KMS-11 (cell line): Measurements from ENCODE around the gene TAP1.
"Not testable (repeated sequence)": the region's sequence is repeated elsewhere in the genome, so short reads cannot be mapped to it uniquely, and the experiment has no call there.

Experiments used
- H2AFZ ChIP-seq: fragments of 200-600 bp; sonication (generic); 2 replicates; pipeline ENCODE4 v1.6.1; 2016; ENCODE audit warnings: antibody characterized with exemption, mixed run types, low read depth
- H3K27ac ChIP-seq: fragments of 200-600 bp; sonication (generic); 2 replicates; pipeline ENCODE4 v1.6.1; 2016; ENCODE audit warnings: mild to moderate bottlenecking, mixed run types
- H3K27me3 ChIP-seq: fragments of 200-600 bp; sonication (generic); 2 replicates; pipeline ENCODE4 v1.6.1; 2017; ENCODE audit warnings: mild to moderate bottlenecking, low read depth, mixed run types, moderate library complexity; ENCODE audit not compliant: insufficient read depth
- H3K36me3 ChIP-seq: fragments of 200-600 bp; sonication (generic); 2 replicates; pipeline ENCODE4 v1.6.1; 2017; ENCODE audit warnings: mild to moderate bottlenecking, mixed run types; ENCODE audit not compliant: insufficient read depth
- H3K4me1 ChIP-seq: fragments of 200-600 bp; sonication (generic); 2 replicates; pipeline ENCODE4 v1.6.1; 2016; ENCODE audit warnings: mild to moderate bottlenecking, low read depth, mixed run types; ENCODE audit not compliant: poor library complexity, severe bottlenecking
- H3K4me2 ChIP-seq: fragments of 200-600 bp; sonication (generic); 2 replicates; pipeline ENCODE4 v1.7.0; 2016; ENCODE audit warnings: mild to moderate bottlenecking, mixed run types
- H3K4me3 ChIP-seq: fragments of 200-600 bp; sonication (generic); IDR thresholded peaks from 2 replicates; pipeline ENCODE4 v1.6.1; 2017; ENCODE audit warnings: low read depth, low read length, mixed read lengths; ENCODE audit not compliant: insufficient read depth
- H3K79me2 ChIP-seq: fragments of 200-600 bp; sonication (generic); 2 replicates; pipeline ENCODE4 v1.6.1; 2016; ENCODE audit warnings: low read depth, mixed run types; ENCODE audit not compliant: insufficient read depth
- H3K9ac ChIP-seq: fragments of 200-600 bp; sonication (generic); 2 replicates; pipeline ENCODE4 v1.6.1; 2016; ENCODE audit warnings: mild to moderate bottlenecking, mixed run types
- H4K20me1 ChIP-seq: fragments of 200-600 bp; sonication (generic); 2 replicates; pipeline ENCODE4 v1.6.1; 2016; ENCODE audit warnings: mild to moderate bottlenecking, mixed run types; ENCODE audit not compliant: insufficient read depth
- TF ChIP-seq, protein P1 (sequence below): fragments of 200-600 bp; sonication (generic); conservative IDR thresholded peaks from 2 replicates; pipeline ENCODE4 v1.6.1; 2017; ENCODE audit warnings: low read depth, mild to moderate bottlenecking, antibody characterized with exemption, low read length, moderate library complexity, mixed read lengths

TAP1 gene

DNA sequence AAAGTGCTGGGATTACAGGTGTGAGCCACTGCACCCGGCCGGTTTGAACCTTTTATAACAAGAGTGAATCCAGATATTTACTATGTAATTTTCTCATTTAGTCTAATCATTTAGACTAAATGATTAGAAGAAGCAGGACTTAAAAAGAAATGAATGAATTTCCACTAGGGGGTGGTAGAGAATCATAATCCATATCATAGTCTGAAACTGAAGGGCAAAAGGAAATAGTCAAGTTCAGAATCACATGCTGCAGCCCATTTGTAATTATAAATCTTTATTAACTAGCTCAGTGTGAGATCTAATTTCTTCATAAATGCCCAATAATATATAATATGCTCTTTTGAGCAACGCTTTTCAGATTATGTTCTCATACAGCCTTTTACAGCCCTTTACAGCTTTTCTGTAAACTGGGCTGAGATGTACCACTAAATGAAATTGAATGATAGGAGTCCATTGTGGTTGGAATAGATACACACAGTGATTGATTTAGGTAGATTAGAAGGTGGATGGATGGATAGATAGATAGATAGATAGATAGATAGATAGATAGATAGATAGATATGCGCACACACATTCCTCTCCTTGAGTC is 32.3 kb upstream of the TAP1 start:
- no peak overlapping the region for H3K4me3 ChIP-seq
- no peaks in the 10 kb centered on the region for H3K79me2 ChIP-seq
- no peak overlapping the region for H2AFZ ChIP-seq
- no peaks in the 10 kb centered on the region for H4K20me1 ChIP-seq
- H3K4me1 ChIP-seq = no peaks in the 10 kb centered on the region
- no peak overlapping the region for H3K4me2 ChIP-seq
- no peak overlapping the region for H3K9ac ChIP-seq
- TF ChIP-seq, protein P1, sequence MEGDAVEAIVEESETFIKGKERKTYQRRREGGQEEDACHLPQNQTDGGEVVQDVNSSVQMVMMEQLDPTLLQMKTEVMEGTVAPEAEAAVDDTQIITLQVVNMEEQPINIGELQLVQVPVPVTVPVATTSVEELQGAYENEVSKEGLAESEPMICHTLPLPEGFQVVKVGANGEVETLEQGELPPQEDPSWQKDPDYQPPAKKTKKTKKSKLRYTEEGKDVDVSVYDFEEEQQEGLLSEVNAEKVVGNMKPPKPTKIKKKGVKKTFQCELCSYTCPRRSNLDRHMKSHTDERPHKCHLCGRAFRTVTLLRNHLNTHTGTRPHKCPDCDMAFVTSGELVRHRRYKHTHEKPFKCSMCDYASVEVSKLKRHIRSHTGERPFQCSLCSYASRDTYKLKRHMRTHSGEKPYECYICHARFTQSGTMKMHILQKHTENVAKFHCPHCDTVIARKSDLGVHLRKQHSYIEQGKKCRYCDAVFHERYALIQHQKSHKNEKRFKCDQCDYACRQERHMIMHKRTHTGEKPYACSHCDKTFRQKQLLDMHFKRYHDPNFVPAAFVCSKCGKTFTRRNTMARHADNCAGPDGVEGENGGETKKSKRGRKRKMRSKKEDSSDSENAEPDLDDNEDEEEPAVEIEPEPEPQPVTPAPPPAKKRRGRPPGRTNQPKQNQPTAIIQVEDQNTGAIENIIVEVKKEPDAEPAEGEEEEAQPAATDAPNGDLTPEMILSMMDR = peak; percentile 72
- no peaks in the 10 kb centered on the region for H3K27me3 ChIP-seq
- H3K36me3 ChIP-seq = no peaks in the 10 kb centered on the region
- H3K27ac ChIP-seq = no peak overlapping the region

DNA sequence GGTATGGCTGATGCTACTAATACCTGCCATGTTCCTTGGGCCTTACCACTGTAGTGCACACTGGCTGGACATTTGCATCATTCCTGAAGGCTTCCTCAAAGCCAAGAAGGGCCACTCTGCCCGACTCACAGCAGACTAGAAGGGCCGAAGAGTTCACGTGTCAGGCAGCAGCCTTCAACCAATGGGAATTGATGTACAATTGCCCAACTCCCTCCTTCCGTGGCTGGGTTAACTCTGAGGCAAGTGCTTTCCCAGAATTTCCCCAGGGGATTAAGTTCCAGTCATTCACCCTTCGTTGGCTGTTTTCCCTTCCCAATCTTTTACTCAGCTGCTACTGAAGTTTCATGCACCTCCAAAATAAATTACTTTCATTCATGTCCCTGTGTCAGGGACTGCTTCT is 30.3 kb upstream of the TAP1 start:
- Histone ChIP-seq H3K4me3 (no peak overlapping the region), H4K20me1 (no peaks in the 10 kb centered on the region), H3K9ac (no peak overlapping the region), H2AFZ (no peak overlapping the region), H3K27ac (no peak overlapping the region), H3K4me1 (no peaks in the 10 kb centered on the region), H3K79me2 (no peaks in the 10 kb centered on the region), H3K4me2 (no peak overlapping the region), H3K27me3 (no peaks in the 10 kb centered on the region), H3K36me3 (no peaks in the 10 kb centered on the region)
- TF ChIP-seq, protein P1 = no peak

DNA sequence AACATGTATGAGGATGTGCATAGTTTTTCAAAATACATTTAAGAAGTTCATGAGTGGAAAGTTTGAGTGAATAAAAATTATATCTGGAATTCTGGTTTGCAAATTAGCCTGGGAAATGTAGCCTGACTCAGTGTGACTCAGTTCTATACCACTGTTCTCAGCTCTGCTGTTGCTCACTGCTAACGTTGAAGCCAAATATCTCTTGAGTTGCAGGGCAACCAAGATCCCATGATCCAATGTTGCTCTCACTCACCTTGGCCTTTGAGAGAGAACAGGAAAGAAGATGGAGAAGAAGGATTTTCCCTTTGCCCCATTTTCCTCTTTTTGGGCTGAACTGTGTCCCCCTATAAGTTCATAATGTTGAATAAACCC is 29.4 kb upstream of the TAP1 start:
- no peaks in the 10 kb centered on the region for H3K79me2 ChIP-seq
- no peaks in the 10 kb centered on the region for H3K36me3 ChIP-seq
- TF ChIP-seq, protein P1 = no peak
- no peak overlapping the region for H3K4me3 ChIP-seq
- no peak overlapping the region for H3K27ac ChIP-seq
- no peak overlapping the region for H2AFZ ChIP-seq
- H3K9ac ChIP-seq = no peak overlapping the region
- no peak overlapping the region for H3K4me2 ChIP-seq
- H4K20me1 ChIP-seq = no peaks in the 10 kb centered on the region
- H3K27me3 ChIP-seq = no peaks in the 10 kb centered on the region
- H3K4me1 ChIP-seq = no peaks in the 10 kb centered on the region

DNA sequence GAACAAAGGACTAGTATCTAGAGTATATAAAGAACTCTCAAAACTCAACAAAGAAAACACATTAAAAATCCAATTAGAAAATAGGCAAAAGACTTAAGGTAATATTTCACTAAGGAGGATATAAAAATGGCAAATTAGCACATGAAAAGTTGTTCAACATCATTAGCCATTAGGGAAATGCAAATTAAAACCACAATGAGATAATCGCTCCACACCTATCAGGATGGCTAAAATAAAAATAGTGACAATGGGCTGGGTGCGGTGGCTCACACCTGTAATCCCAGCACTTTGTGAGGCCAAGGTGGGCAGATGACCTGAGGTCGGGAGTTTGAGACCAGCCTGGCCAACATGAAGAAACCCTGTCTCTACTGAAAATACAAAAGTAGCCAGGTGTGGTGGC is 27.5 kb upstream of the TAP1 start:
- H3K27me3 ChIP-seq, H3K36me3 ChIP-seq, H3K4me2 ChIP-seq, H3K9ac ChIP-seq, H3K4me1 ChIP-seq, H4K20me1 ChIP-seq, H3K79me2 ChIP-seq, H3K27ac ChIP-seq, H3K4me3 ChIP-seq, H2AFZ ChIP-seq: not testable (repeated sequence)

DNA sequence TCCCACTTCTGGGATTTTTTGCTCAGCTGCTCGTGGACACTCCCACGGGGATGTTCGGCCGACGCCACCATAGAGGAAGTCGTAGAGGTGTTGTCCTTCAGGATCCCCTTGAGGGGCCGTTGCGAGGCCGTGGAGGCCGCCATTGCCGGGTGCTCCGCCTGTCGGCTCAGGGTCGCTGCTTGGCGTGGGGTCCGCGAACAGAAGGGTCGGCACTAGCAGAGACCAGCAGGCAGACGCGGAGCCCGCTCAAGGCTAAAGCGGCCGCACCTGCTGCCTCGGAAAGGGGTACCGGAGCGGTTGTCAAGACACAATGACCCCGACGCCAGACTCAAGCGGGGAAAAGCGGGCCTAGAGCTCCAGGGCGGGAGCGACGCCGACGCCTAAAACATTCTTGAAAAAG is 26.2 kb upstream of the TAP1 start:
- Histone ChIP-seq H3K27me3 (no peaks in the 10 kb centered on the region), H3K4me2 (no peak overlapping the region), H3K79me2 (no peaks in the 10 kb centered on the region), H4K20me1 (no peaks in the 10 kb centered on the region), H3K4me1 (peaks cover 3% of the 10 kb centered on the region), H3K4me3 (no peak overlapping the region), H3K27ac (no peak overlapping the region), H3K36me3 (no peaks in the 10 kb centered on the region), H3K9ac (no peak overlapping the region), H2AFZ (no peak overlapping the region)
- TF ChIP-seq, protein P1 = no peak
